ENCODE data around the gene TLL1.
A peak's percentile ranks its signal among the peaks of the same experiment; 100 is the strongest.

Gene TLL1

DNA sequence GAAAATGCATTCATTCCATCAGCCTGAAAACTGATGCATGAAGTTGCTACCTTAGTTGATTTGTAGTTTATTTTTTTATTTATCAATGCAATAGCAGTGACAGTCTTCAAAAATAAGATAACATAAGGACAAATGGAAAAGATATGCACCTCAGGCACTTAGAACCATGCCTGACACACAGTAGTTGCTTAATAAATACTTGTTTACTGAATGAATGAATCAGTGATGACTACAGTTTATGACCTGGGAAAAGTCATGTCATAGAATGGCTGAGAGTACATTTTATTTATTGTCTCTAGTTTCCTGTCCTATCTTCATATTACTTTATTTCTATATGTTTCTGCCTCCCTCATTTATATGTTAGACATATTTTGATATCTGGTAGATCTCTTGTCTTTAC, 171.8 kb downstream of the TLL1 start:
- DNase-seq (ENCODE audit: low spot score in 2 of 2): no peak
- H3K4me1 Mint-ChIP-seq: no peaks in the 10 kb centered on the region

DNA sequence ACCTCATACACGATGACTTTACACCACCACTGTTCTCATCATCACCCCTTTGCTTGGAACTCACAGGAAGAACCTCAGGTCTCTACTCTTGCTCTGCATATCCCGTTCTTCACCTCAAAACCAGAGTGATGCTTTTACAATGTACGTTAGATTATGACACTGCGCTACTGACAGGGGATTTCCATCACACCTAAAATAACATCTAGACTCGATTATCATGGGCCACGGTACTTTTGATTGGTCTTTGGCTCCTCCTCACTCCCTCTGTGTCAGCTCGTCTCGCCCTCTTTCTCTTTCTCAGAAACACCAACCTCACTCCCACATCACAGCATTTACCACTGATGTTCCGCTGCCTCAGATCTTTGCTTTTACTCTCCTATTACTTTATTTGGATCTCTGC, 172.4 kb downstream of the TLL1 start:
- Mint-ChIP-seq H3K4me3 (no peak overlapping the region), H3K36me3 (ENCODE audit: insufficient read depth) (no peaks in the 10 kb centered on the region), H3K9me3 (no peaks in the 10 kb centered on the region), H3K27ac (ENCODE audit: low read depth) (no peak overlapping the region), H3K27me3 (no peaks in the 10 kb centered on the region), H3K4me1 (no peaks in the 10 kb centered on the region)
- peak; percentile 72 for ATAC-seq (replicated peaks; ENCODE audit: extremely low read depth, poor library complexity, severe bottlenecking)
- DNase-seq (ENCODE audit: low spot score in 2 of 2): no peak

More for the DNA sequence above, 171.8 kb downstream of the TLL1 start:
- Mint-ChIP-seq H3K36me3 (ENCODE audit: insufficient read depth) (no peaks in the 10 kb centered on the region), H3K27me3 (no peaks in the 10 kb centered on the region), H3K9me3 (no peaks in the 10 kb centered on the region), H3K27ac (ENCODE audit: low read depth) (no peak overlapping the region), H3K4me3 (no peak overlapping the region)
- no peak for ATAC-seq (replicated peaks; ENCODE audit: extremely low read depth, poor library complexity, severe bottlenecking)

DNA sequence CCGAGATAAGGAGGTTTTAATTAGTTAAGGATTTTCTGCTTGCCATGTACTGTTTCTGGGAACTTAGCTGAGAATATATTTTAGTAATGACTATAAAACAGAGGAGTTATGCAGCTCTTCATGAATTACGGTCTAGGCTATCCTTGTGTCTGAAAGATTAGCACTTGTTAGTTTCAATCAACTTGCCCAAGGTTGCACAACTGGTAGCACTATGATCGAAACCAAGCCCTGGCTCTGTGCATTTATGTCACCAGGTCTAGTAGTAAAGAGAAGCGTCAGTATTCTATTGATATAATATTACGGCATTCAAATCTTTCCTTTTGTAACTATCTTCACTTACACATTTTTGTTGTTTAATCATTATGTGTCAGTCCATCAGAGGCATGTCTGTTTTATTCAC, 176.0 kb downstream of the TLL1 start:
- Mint-ChIP-seq H3K27ac (ENCODE audit: low read depth) (no peak overlapping the region), H3K4me3 (no peak overlapping the region), H3K36me3 (ENCODE audit: insufficient read depth) (no peaks in the 10 kb centered on the region), H3K27me3 (no peaks in the 10 kb centered on the region), H3K9me3 (peaks cover 9% of the 10 kb centered on the region), H3K4me1 (no peaks in the 10 kb centered on the region)
- ATAC-seq (replicated peaks; ENCODE audit: extremely low read depth, poor library complexity, severe bottlenecking) (no peak), DNase-seq (ENCODE audit: low spot score in 2 of 2) (no peak)

- ATAC-seq (replicated peaks; ENCODE audit: extremely low read depth, poor library complexity, severe bottlenecking): no peak
- Mint-ChIP-seq H3K9me3 (no peaks in the 10 kb centered on the region), H3K27me3 (no peaks in the 10 kb centered on the region), H3K27ac (ENCODE audit: low read depth) (no peak overlapping the region), H3K4me3 (no peak overlapping the region), H3K4me1 (no peaks in the 10 kb centered on the region), H3K36me3 (ENCODE audit: insufficient read depth) (no peaks in the 10 kb centered on the region)
- no peak for DNase-seq (ENCODE audit: low spot score in 2 of 2)
Observed at GRCh38 chr4:166064721-166065120, 191.7 kb downstream of the TLL1 start.

DNA sequence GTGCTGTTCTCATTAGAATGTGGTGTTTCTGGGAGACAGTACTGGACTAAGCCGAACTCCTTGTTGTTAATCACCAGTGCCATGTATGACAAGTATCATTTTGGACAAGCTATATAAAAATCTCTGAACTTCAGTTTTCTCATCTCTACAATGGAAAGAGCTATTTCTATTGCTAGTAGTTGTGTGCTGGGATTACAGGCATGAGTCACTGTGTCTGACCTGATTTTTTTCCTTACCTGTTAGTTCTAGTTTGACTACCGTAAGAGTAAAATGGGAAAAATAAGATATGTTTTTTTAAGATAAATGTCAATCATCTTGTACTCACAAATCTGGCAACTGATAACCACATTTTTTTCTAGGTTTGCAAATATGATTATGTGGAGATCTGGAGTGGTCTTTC, 192.3 kb downstream of the TLL1 start:
- DNase-seq (ENCODE audit: low spot score in 2 of 2) (no peak), ATAC-seq (replicated peaks; ENCODE audit: extremely low read depth, poor library complexity, severe bottlenecking) (no peak)
- H3K27ac Mint-ChIP-seq (ENCODE audit: low read depth): no peak overlapping the region
- no peak overlapping the region for H3K4me3 Mint-ChIP-seq
- H3K4me1 Mint-ChIP-seq: no peaks in the 10 kb centered on the region
- H3K9me3 Mint-ChIP-seq: no peaks in the 10 kb centered on the region
- H3K27me3 Mint-ChIP-seq: no peaks in the 10 kb centered on the region
- no peaks in the 10 kb centered on the region for H3K36me3 Mint-ChIP-seq (ENCODE audit: insufficient read depth)

DNA sequence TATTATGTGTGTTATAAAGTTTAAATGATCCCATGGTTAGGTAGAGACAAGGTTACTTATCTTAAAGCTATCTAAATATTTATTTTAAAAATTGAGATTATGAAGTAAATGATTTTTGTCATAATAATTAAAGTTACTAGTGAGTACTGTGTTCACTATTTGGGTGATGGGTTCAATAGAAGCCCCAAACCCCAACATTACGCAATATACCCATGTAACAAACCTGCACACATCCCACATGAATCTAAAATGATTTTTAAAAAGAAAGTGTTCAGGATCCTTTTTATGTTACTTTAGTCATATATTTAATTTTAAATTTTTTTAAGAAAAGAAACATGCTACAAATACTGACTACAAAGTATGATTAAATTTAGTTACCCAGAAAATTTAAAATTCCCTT, 193.9 kb downstream of the TLL1 start:
- no peak for DNase-seq (ENCODE audit: low spot score in 2 of 2)
- ATAC-seq (replicated peaks; ENCODE audit: extremely low read depth, poor library complexity, severe bottlenecking): no peak
- Mint-ChIP-seq H3K27ac (ENCODE audit: low read depth) (no peak overlapping the region), H3K36me3 (ENCODE audit: insufficient read depth) (no peaks in the 10 kb centered on the region), H3K4me1 (no peaks in the 10 kb centered on the region), H3K9me3 (no peaks in the 10 kb centered on the region), H3K4me3 (no peak overlapping the region), H3K27me3 (no peaks in the 10 kb centered on the region)

DNA sequence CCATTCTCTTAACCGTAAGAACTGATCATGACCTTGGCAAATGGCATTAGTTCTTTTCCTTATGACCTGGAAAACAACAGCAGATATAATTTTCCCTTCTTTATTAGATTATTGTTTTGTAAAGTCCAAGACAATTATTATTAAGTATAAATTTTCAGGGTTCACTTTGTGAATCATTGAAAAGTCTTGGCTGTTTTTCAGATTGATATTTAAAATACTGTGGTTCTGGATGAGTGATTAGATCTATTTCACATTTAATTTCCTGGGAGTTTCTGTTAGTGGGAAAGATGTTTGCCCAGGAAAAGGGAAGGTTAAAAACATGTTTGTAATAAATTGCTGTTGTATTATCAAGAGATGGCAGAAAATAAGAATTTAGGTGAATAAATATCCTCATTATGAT, 194.9 kb downstream of the TLL1 start:
- Mint-ChIP-seq H3K36me3 (ENCODE audit: insufficient read depth) (no peaks in the 10 kb centered on the region), H3K27ac (ENCODE audit: low read depth) (no peak overlapping the region), H3K27me3 (no peaks in the 10 kb centered on the region), H3K9me3 (no peaks in the 10 kb centered on the region), H3K4me3 (no peak overlapping the region), H3K4me1 (no peaks in the 10 kb centered on the region)
- ATAC-seq (replicated peaks; ENCODE audit: extremely low read depth, poor library complexity, severe bottlenecking) (no peak), DNase-seq (ENCODE audit: low spot score in 2 of 2) (no peak)

DNA sequence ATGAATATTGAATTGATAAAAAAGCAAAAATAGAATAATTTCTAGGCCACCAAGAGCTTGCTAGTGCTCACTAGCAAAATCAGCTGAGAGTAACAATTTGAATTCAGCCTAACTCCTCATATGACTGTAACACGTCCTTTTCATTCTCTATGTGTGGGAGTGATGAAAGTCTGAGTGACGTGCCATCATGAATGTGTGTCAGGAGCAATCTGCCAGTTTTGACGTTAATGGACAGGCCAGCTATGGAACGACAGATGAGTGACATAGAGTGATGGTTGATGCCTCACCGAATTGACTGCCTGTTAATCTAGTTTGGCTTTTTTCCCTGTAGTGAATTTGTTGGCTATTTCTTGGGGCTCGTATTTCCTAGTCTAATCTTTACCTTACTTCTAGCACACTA, 200.7 kb downstream of the TLL1 start:
- H3K36me3 Mint-ChIP-seq (ENCODE audit: insufficient read depth): no peaks in the 10 kb centered on the region
- H3K27me3 Mint-ChIP-seq: no peaks in the 10 kb centered on the region
- no peak overlapping the region for H3K27ac Mint-ChIP-seq (ENCODE audit: low read depth)
- ATAC-seq (replicated peaks; ENCODE audit: extremely low read depth, poor library complexity, severe bottlenecking) (no peak), DNase-seq (ENCODE audit: low spot score in 2 of 2) (no peak)
- H3K4me1 Mint-ChIP-seq: no peaks in the 10 kb centered on the region
- no peak overlapping the region for H3K4me3 Mint-ChIP-seq
- H3K9me3 Mint-ChIP-seq: no peaks in the 10 kb centered on the region

DNA sequence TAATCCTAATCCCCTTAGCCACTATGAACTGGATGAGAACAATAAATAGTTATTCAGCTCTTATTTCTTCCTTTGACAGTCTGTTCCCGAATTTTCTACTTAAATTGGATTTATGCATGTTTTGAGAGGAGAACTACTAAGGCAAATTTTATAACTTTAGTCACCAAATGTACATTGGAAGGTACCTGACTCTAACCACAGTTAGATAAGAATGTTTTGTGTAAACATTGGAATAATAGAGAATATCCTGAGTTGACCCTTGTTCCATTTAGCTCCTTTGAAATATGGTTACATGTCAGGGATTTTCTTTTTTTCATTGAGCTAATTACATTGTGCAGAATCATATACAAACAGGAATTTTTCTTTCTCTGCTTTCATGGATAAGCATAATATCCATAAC, 202.6 kb downstream of the TLL1 start:
- Mint-ChIP-seq H3K4me1 (no peaks in the 10 kb centered on the region), H3K27ac (ENCODE audit: low read depth) (no peak overlapping the region), H3K4me3 (no peak overlapping the region), H3K9me3 (no peaks in the 10 kb centered on the region), H3K36me3 (ENCODE audit: insufficient read depth) (no peaks in the 10 kb centered on the region), H3K27me3 (no peaks in the 10 kb centered on the region)
- DNase-seq (ENCODE audit: low spot score in 2 of 2): no peak
- ATAC-seq (replicated peaks; ENCODE audit: extremely low read depth, poor library complexity, severe bottlenecking): no peak

DNA sequence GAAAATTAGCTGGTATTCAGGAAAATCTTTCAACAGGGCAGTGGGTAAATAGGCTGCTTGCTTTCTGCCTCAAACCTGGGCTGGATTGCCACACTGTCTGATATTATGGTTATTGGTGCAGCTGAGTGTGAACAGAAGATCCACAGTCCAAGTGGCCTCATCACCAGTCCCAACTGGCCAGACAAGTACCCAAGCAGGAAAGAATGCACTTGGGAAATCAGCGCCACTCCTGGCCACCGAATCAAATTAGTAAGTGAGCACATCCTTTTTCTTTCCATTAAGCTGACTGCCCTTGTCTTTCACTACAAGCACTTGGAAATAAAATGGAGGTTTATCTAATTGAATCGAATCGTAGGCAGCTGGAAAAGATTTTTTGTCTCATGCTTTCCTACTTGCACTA, 204.7 kb downstream of the TLL1 start:
- Mint-ChIP-seq H3K4me1 (no peaks in the 10 kb centered on the region), H3K4me3 (no peak overlapping the region), H3K9me3 (peaks cover 5% of the 10 kb centered on the region), H3K36me3 (ENCODE audit: insufficient read depth) (no peaks in the 10 kb centered on the region), H3K27me3 (no peaks in the 10 kb centered on the region), H3K27ac (ENCODE audit: low read depth) (no peak overlapping the region)
- ATAC-seq (replicated peaks; ENCODE audit: extremely low read depth, poor library complexity, severe bottlenecking) (no peak), DNase-seq (ENCODE audit: low spot score in 2 of 2) (no peak)

GRCh38 chr4:166078383-166078782, 205.3 kb downstream of the TLL1 start:
- Mint-ChIP-seq H3K27ac (ENCODE audit: low read depth) (no peak overlapping the region), H3K4me1 (no peaks in the 10 kb centered on the region)
- no peak for ATAC-seq (replicated peaks; ENCODE audit: extremely low read depth, poor library complexity, severe bottlenecking)

GRCh38 chr4:166078955-166079354, 205.9 kb downstream of the TLL1 start:
- no peaks in the 10 kb centered on the region for H3K36me3 Mint-ChIP-seq (ENCODE audit: insufficient read depth)
- peaks cover 5% of the 10 kb centered on the region for H3K9me3 Mint-ChIP-seq
- no peaks in the 10 kb centered on the region for H3K4me1 Mint-ChIP-seq
- H3K4me3 Mint-ChIP-seq: no peak overlapping the region
- ATAC-seq (replicated peaks; ENCODE audit: extremely low read depth, poor library complexity, severe bottlenecking): no peak
- no peak for DNase-seq (ENCODE audit: low spot score in 2 of 2)
- H3K27ac Mint-ChIP-seq (ENCODE audit: low read depth): no peak overlapping the region
- H3K27me3 Mint-ChIP-seq: no peaks in the 10 kb centered on the region

More at GRCh38 chr4:166078383-166078782, 205.3 kb downstream of the TLL1 start:
- DNase-seq (ENCODE audit: low spot score in 2 of 2): no peak
- peaks cover 5% of the 10 kb centered on the region for H3K9me3 Mint-ChIP-seq
- H3K4me3 Mint-ChIP-seq: no peak overlapping the region
- H3K27me3 Mint-ChIP-seq: no peaks in the 10 kb centered on the region
- H3K36me3 Mint-ChIP-seq (ENCODE audit: insufficient read depth): no peaks in the 10 kb centered on the region

DNA sequence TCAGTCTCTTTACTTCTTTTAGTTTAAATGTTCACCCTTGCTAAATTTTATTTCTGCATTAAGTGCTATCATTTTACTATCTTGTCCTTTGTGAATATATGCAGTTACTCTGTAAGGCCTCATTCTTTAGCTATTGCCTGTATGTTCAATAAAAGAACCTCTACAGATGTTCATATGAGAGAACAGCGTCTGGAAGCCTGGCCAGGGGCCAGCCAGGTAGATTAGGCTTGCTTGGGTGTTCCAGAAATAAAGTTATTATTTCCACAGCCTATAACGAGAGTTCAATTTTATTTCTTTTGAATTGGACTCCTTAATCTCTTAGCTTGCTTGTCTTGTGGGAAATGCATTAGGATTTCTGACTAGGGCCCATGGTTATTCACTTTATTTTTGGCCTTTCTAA, 214.5 kb downstream of the TLL1 start:
- ATAC-seq (replicated peaks; ENCODE audit: extremely low read depth, poor library complexity, severe bottlenecking) (no peak), DNase-seq (ENCODE audit: low spot score in 2 of 2) (no peak)
- Mint-ChIP-seq H3K27ac (ENCODE audit: low read depth) (no peak overlapping the region), H3K4me1 (no peaks in the 10 kb centered on the region), H3K9me3 (no peaks in the 10 kb centered on the region), H3K27me3 (no peaks in the 10 kb centered on the region), H3K4me3 (no peak overlapping the region), H3K36me3 (ENCODE audit: insufficient read depth) (no peaks in the 10 kb centered on the region)

DNA sequence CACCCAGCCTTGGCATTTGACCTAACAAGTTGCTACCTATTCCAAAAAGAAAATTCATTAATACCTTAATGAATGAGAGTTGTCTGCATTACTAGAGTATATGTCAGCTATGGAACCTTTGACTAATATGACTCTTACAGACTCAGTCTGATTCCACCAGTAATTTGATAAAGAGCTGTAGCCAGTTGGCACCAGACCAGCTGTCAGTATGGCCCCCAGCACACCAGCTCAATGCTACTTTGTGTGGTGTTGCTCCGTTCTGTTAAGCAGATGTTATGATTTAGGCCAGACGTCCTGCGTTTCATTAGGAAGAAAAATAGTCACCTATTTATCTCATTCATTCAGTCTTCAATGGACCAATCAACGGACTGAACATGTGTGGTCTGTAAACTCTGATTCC, 215.5 kb downstream of the TLL1 start:
- ATAC-seq (replicated peaks; ENCODE audit: extremely low read depth, poor library complexity, severe bottlenecking) (no peak), DNase-seq (ENCODE audit: low spot score in 2 of 2) (no peak)
- no peaks in the 10 kb centered on the region for H3K36me3 Mint-ChIP-seq (ENCODE audit: insufficient read depth)
- H3K9me3 Mint-ChIP-seq: no peaks in the 10 kb centered on the region
- no peaks in the 10 kb centered on the region for H3K27me3 Mint-ChIP-seq
- H3K4me1 Mint-ChIP-seq: no peaks in the 10 kb centered on the region
- no peak overlapping the region for H3K27ac Mint-ChIP-seq (ENCODE audit: low read depth)
- no peak overlapping the region for H3K4me3 Mint-ChIP-seq

Data from central memory CD8-positive, alpha-beta T cell (primary cell).